CMK (cell line): Measurements from ENCODE around the gene INPP5A.
"Not testable (repeated sequence)": the region's sequence is repeated elsewhere in the genome, so short reads cannot be mapped to it uniquely, and the experiment has no call there.

Experiments
- DNase-seq: peaks from one replicate; pipeline ENCODE4 v3.0.0-alpha.2; 2010; ENCODE audit warnings: low read depth

INPP5A gene

GRCh38 chr10:132770061-132771021, 232.8 kb downstream of the INPP5A start:
- no peak for DNase-seq

DNA sequence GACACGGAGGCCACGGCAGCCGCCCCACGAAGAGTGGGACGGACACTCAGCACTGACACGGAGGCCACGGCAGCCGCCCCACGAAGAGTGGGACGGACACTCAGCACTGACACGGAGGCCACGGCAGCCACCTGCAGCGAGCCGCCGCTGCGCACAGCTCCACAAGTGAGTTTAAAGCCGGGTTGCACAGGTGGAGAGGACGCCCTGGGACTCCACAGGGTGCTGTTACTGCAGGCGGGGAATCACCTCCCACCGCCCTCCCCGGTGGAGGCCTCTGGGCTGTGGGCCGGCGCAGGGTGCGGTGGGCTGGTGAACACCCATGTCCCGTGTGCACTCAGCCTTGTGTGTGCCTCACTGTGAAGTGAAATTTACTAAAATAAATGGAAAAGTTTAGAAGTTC, 235.2 kb downstream of the INPP5A start:
- DNase-seq, result not testable (repeated sequence)

DNA sequence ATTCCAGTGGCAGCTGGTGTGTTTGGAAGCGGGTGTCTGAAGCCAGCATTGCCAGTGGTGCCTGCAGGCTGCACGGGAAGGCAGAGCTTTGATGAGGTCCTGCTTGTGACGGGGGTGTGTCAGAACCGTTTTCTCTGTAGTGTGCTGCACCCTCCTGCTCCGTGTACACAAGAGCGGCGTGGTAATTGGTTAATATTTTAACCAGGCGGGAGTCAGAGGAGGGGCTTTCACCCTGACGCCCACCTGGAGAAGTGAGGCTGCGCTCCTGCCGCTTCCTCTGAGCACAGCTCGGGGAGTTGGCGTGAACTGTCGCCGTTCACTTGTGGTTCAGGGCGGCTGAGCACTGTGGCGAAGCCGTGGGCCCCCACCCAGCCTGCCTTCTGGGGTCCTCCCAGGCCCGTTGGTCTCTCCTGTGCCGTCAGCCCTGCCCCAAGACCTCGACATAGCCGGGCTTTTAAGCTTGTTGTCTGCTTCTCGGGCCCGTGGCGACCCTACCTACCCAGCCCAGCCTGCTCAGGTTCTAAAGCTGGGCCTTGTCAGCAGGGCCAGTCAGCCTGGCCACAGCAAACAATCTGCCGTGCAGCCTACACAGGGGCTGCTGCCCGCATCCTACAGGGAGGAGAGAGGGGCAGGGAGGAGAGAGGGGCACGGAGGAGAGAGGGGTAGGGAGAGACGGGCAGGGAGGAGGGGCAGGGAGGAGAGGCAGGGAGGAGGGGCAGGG, 236.8 kb downstream of the INPP5A start:
- no peak for DNase-seq

DNA sequence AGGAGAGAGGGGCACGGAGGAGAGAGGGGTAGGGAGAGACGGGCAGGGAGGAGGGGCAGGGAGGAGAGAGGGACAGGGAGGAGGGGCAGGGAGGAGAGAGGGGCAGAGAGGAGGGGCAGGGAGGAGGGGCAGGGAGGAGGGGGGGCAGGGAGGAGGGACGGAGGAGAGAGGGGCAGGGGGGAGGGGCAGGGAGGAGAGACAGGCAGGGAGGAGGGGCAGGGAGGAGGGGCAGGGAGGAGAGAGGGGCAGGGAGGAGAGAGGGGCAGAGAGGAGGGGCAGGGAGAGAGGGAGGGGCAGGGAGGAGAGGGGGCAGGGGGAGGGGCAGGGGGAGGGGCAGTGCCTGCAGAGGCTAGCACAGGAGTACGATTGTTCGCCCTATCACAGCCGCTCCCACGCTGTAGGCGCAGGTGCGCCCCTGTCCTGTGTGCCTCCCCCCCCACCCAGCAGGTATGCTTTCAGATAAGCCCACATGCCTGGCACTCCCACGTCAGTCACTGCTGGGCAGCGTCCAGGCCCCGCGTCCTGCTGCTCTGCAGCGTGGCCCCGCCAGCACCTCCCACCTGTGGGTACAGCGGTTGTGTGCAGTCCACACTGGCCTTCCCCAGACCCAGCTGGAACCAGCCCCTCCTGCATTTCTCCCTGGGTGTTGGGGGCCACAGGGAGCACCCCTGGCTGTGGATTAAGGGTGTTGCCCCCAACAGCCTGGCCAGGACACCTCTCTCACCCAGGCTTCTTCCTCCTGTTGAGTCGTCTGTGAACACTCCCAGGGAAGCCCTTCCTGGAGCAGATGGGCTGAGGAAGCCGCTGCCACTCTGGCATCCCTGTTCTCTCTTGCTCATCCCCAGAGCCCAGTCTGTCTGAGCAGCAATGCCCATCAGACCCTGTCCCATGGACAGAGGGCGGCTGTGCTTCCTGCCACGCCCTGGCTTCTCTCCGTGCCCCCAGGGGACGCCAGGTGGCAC, 237.6 kb downstream of the INPP5A start:
- DNase-seq, result no peak

GRCh38 chr10:132776186-132776585, 238.6 kb downstream of the INPP5A start:
- no peak for DNase-seq

- DNase-seq, result no peak
Measured at GRCh38 chr10:132776821-132777220, 239.2 kb downstream of the INPP5A start.

- DNase-seq, result no peak
Measured at GRCh38 chr10:132777441-132777840, 239.9 kb downstream of the INPP5A start.

GRCh38 chr10:132779549-132780294, 242.1 kb downstream of the INPP5A start:
- no peak for DNase-seq

- no peak for DNase-seq
Measured at GRCh38 chr10:132780356-132780755, 242.8 kb downstream of the INPP5A start.

GRCh38 chr10:132781556-132781955, 244.0 kb downstream of the INPP5A start:
- no peak for DNase-seq

DNA sequence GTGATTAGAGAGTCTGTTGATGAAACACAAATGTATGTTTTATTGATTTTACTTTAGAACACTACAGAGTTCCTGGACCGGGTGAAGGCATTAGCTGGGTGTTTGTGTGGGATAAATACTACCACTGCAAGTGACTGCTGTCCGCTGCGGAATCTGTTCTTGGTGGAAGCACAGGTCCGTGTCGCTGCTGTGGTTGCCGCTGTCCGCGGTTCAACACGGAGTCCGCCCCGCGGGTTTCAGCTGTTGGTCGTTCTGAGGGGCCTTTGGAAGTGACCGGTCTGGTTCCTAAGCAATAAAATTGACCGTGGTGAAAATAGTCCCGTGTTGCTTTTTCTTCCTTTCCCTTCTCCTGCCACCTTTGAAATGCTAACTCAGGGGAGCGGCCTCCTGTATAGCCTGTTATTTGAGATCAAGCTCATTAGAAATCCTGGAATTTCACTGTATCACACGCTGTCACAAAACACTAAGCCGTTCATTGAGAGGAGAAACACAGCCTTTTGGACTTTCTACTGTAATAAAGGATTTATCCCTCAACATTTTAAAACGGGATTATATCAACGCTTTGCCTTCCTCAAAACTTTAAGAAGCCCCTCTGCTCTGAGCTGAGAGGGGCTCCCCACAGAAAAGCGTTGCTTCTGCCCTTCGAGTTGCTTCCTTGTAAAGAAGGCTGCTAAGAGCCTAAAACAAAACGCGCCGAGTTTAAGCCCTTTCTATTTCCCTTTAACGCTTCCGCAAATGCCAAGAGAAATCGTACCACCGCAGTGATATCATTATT, 245.8 kb downstream of the INPP5A start:
- no peak for DNase-seq

- no peak for DNase-seq
Measured at GRCh38 chr10:132783940-132784865, 246.6 kb downstream of the INPP5A start.

DNA sequence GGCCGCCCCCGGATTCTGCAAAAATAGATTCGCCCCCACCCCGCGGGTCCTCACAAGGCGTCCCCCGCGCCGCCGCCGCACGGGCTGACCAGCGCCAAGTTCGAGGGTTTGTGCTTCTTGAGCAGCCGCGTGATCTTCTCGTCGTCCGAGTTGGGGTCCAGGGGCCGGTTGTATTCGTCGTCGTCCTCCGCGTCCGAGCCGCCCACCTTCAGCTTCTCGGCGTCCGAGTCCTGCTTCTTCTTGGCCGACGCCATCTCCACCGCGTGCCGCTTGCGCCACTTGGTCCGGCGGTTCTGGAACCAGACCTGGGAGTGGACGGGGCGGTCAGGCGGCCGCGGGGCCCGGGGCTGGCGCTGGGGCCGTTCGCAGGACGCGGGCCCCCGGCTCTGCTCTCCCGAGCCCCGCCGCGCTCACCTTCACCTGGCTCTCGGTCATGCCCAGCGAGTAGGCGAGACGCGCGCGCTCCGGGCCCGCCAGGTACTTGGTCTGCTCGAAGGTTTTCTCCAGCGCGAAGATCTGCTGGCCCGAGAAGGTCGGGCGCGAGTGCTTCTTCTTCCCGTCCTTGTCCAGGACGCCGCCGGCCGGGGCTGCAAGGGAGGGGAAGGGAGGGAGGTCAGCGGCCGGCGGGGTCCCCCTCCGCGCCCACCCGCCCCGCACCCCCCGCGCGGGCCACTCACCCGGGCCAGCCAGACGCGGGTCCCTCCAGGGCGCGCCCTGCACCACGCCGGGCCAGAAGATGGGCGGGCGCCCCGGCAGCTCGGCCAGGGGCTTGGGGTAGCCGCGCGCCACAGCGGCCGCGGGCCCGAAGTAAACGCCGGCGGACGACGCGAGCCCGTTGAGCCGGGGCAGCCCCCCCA, 247.5 kb downstream of the INPP5A start:
- no peak for DNase-seq

DNA sequence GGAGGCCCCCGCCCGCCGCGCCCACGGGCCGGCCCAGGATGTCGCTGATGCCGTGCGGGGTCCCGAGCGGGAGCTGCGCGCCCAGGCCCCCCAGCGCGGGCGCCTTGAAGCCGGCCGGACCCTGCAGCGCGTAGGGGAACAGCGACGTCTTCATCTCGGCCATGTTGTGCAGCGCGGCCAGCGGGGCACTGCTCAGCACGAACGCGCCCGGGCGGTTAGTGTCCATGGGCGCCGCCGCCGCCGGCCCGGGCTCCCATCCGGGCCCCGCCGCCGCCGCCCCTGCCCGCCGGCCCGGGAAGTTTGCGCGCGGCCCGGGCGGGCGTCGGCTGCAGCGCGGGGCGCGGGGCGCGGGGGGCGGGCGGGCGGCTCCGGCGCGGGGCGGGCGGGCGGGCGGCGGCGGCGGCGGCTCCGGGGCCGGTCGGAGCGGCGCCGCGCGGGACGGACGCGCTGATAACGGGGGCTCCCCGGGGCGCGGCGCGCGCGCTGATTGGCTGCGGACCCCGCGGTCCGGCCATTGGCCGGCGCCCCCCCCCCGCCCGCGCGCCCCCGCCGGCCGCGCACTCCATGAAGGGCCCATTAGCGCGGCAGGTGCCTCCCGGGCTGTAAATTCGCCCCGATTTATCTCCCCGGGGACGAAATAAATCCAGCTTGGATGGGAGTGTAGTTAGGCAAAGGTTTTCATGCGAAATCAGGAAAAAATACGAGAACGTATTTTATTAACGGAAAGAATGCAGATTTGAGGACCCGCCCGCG, 248.3 kb downstream of the INPP5A start, which contains the start of gene NKX6-2:
TSS of gene NKX6-2 (minus strand) at position 425 of the 753 bp plus-strand sequence. CDS start at position 226, 199 bp downstream.
- DNase-seq, result no peak

DNA sequence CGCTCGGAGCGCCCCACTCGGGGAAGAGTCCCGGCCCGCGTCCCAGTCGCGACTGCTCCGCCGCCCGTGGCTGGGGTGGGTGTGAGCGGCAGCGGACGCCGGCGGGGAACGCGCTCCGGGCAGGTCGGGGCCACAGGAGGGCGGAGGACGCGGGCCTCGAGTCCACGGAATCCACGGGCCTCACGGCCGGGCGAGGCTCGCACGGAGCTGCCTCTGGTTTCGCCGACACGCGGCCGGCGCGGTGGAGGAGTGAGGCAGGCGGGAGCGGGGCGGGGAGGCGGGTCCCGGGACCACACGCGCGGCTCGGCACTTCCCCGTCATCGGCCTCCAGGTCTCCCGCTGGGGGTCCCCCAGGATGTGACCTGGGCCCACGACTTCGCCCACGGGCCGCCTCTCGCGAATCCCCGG, 248.9 kb downstream of the INPP5A start:
- no peak for DNase-seq

- no peak for DNase-seq
Measured at GRCh38 chr10:132786884-132787494, 249.4 kb downstream of the INPP5A start.
